HepG2 (cell line): ENCODE results near the gene LATS1. TPM values are rescaled to one million over a fixed set of nuclear protein-coding genes. Genes with fewer than 3 reads are reported as not detected.
A peak's percentile ranks its signal among the peaks of the same experiment; 100 is the strongest.

Experiments used
- ARID2 ChIP-seq: sonication (generic); formaldehyde crosslinking; IDR thresholded peaks from 2 replicates; pipeline ENCODE4 v1.8.1; 2022; ENCODE audit warnings: mild to moderate bottlenecking, missing genetic modification reagents, borderline replicate concordance
- ATF7-NPFF ChIP-seq: sonication (generic); formaldehyde crosslinking; IDR thresholded peaks from 2 replicates; pipeline ENCODE4 v1.8.1; 2023; ENCODE audit warnings: mild to moderate bottlenecking, low read depth, missing genetic modification reagents, moderate library complexity
- CCAR2 ChIP-seq: fragments of 200-400 bp; formaldehyde crosslinking; optimal IDR thresholded peaks from 2 replicates; pipeline ENCODE3; 2018; ENCODE audit warnings: low read depth, mild to moderate bottlenecking, low read length, moderate library complexity
- E2F2 ChIP-seq: sonication (generic); formaldehyde crosslinking; IDR thresholded peaks from 2 replicates; pipeline ENCODE4 v1.4.0; 2020; ENCODE audit warnings: missing genetic modification reagents, borderline replicate concordance
- EEA1 ChIP-seq: sonication (generic); formaldehyde crosslinking; IDR thresholded peaks from 2 replicates; pipeline ENCODE4 v1.5.1; 2020; ENCODE audit warnings: mild to moderate bottlenecking, missing genetic modification reagents, borderline replicate concordance
- FOXO1 ChIP-seq: sonication (generic); formaldehyde crosslinking; IDR thresholded peaks from 2 replicates; pipeline ENCODE4 v1.4.0; 2020; ENCODE audit warnings: missing genetic modification reagents
- JDP2 ChIP-seq: sonication (generic); formaldehyde crosslinking; IDR thresholded peaks from 2 replicates; pipeline ENCODE4 v1.8.1; 2022; ENCODE audit warnings: missing genetic modification reagents, borderline replicate concordance
- JUND ChIP-seq: sonication (generic); formaldehyde crosslinking; IDR thresholded peaks from 2 replicates; pipeline ENCODE4 v1.8.0; 2022; ENCODE audit warnings: mild to moderate bottlenecking, missing genetic modification reagents
- MBNL3 ChIP-seq: fragments of 250-450 bp; sonication (Bioruptor Pico); conservative IDR thresholded peaks from 2 replicates; pipeline ENCODE4 v1.8.0; 2022; ENCODE audit warnings: mild to moderate bottlenecking, inconsistent platforms
- MEIS2 ChIP-seq: sonication (generic); formaldehyde crosslinking; IDR thresholded peaks from 2 replicates; pipeline ENCODE4 v1.9.0; 2021; ENCODE audit warnings: mild to moderate bottlenecking, missing genetic modification reagents
- MLXIP ChIP-seq: sonication (generic); formaldehyde crosslinking; IDR thresholded peaks from 2 replicates; pipeline ENCODE4 v1.9.0; 2021; ENCODE audit warnings: missing genetic modification reagents, borderline replicate concordance
- PCBP1 ChIP-seq: fragments of 200-400 bp; formaldehyde crosslinking; IDR thresholded peaks from 2 replicates; pipeline ENCODE4 v1.6.1; 2017; ENCODE audit warnings: mild to moderate bottlenecking, low read depth, low read length, borderline replicate concordance
- PHF8 ChIP-seq: sonication (generic); formaldehyde crosslinking; IDR thresholded peaks from 2 replicates; pipeline ENCODE4 v1.5.0; 2020; ENCODE audit warnings: missing genetic modification reagents
- TAF15 ChIP-seq: fragments of 200-400 bp; formaldehyde crosslinking; IDR thresholded peaks from one replicate; pipeline ENCODE4 v1.6.1; 2018; ENCODE audit warnings: mild to moderate bottlenecking, low read depth, low read length; ENCODE audit not compliant: poor library complexity, severe bottlenecking
- ZBTB43 ChIP-seq: sonication (generic); formaldehyde crosslinking; conservative IDR thresholded peaks from 2 replicates; pipeline ENCODE4 v1.4.0; 2020; ENCODE audit warnings: missing genetic modification reagents
- ZNF121 ChIP-seq: sonication (generic); formaldehyde crosslinking; IDR thresholded peaks from 2 replicates; pipeline ENCODE4 v1.5.0; 2020; ENCODE audit warnings: mild to moderate bottlenecking, missing genetic modification reagents
- ZNF281 ChIP-seq: sonication (generic); formaldehyde crosslinking; IDR thresholded peaks from 2 replicates; pipeline ENCODE4 v1.4.0; 2020; ENCODE audit warnings: missing genetic modification reagents, borderline replicate concordance
- ZNF329 ChIP-seq: sonication (generic); formaldehyde crosslinking; IDR thresholded peaks from 2 replicates; pipeline ENCODE4 v1.9.0; 2021; ENCODE audit warnings: low read depth, mild to moderate bottlenecking, missing genetic modification reagents
- ZNF510 ChIP-seq: sonication (generic); formaldehyde crosslinking; IDR thresholded peaks from 2 replicates; pipeline ENCODE4 v1.4.0; 2020; ENCODE audit warnings: low read depth, mild to moderate bottlenecking, missing genetic modification reagents
- ZNF878 ChIP-seq: sonication (generic); formaldehyde crosslinking; IDR thresholded peaks from 2 replicates; pipeline ENCODE4 v1.8.1; 2023; ENCODE audit warnings: mild to moderate bottlenecking, missing genetic modification reagents, moderate library complexity
- polyA plus RNA-seq, 8 experiments: library from polyadenylated mRNA; depleted of rRNA in 3 of 8; stranded (reverse) in 7 of 8; unstranded in 1 of 8; fragments of >200 nt; fragmentation: Illumina TruSeq in 4 of 8; extraction: Trizol in 4 of 8; gene quantifications; 2 replicates each; pipeline versions ENCODE4 v1.2.1 to v1.2.3, GENCODE V29; 2011 to 2016; ENCODE audit warnings: low read depth in 4 of 8, missing spikeins in 1 of 8, mixed read lengths in 1 of 8; ENCODE audit not compliant: insufficient read depth in 1 of 8
- total RNA-seq, 5 experiments: library from RNA; depleted of rRNA; stranded (reverse); fragments of >200 nt; fragmentation: Illumina TruSeq; extraction: Trizol; gene quantifications; 2 replicates each; pipeline ENCODE4 v1.2.3, GENCODE V29; 2016; ENCODE audit warnings: low read depth in 1 of 5

The LATS1 gene
- total and polyA plus RNA-seq, 2 of the 13 experiments (the other 11 are each of a cell fraction or from before 2014, with no cell fraction given), result 9.9 to 12.6 TPM

- peak; percentile 97; the same call in 1 of the 2 replicates for TF ChIP-seq E2F2
- TF ChIP-seq EEA1 (CRISPR knock-in tag), result peak; percentile 78; the same call in 1 of the 2 replicates
- peak; percentile 98 for TF ChIP-seq ZBTB43 (CRISPR knock-in tag)
- TF ChIP-seq ZNF510, result peak; percentile 99
- 0 out of 2 replicates have a peak, but pooled peaks have one; percentile 68 for TF ChIP-seq PCBP1
- TF ChIP-seq JDP2 (CRISPR knock-in tag), result peak; percentile 93
- peak; percentile 100 for TF ChIP-seq ATF7-NPFF
- peak; percentile 100 for TF ChIP-seq ZNF878 (CRISPR knock-in tag)
- TF ChIP-seq ZNF121 (CRISPR knock-in tag), result peak; percentile 91
- peak; percentile 72 for TF ChIP-seq JUND (CRISPR knock-in tag)
- TF ChIP-seq MEIS2 (CRISPR knock-in tag), result peak; percentile 98
- peak; percentile 85; the same call in 1 of the 2 replicates for TF ChIP-seq ZNF329
- TF ChIP-seq PHF8 (CRISPR knock-in tag), result peak; percentile 88
- TF ChIP-seq CCAR2, result no peak
- peak; percentile 99 for TF ChIP-seq TAF15
- peak; percentile 95 for TF ChIP-seq FOXO1 (CRISPR knock-in tag)
- no peak for TF ChIP-seq MBNL3 (CRISPR knock-in tag)
- peak; percentile 64; the same call in 1 of the 2 replicates for TF ChIP-seq ZNF281 (CRISPR knock-in tag)
- peak; percentile 99 for TF ChIP-seq ARID2 (CRISPR knock-in tag)
- TF ChIP-seq MLXIP, result peak; percentile 94
Observed at GRCh38 chr6:149648148-149649145, 69.5 kb downstream of the LATS1 start, which contains the start of gene KATNA1 (continued).
